SK-N-SH (cell line): ENCODE data around the gene GPR61. TPM values are rescaled to one million over a fixed set of nuclear protein-coding genes. Genes with fewer than 3 reads are reported as not detected.

Experiments used
- CTCF ChIA-PET: fragments of 300-600, 350-600 bp; formaldehyde crosslinking; extraction: SDS; loops from one replicate; lab custom pipeline; 2021; lab: Yijun Ruan, JAX
- POLR2A ChIA-PET: fragments of 350-600 bp; sonication (Branson Sonifier 250); formaldehyde crosslinking; extraction: SDS; loops from one replicate; lab custom pipeline; 2020; ENCODE audit warnings: antibody characterized with exemption, inconsistent platforms; lab: Yijun Ruan, JAX
- DNase-seq: peaks from one replicate; pipeline ENCODE4 v3.0.0; 2012
- H2AFZ ChIP-seq: fragments of 200-600 bp; sonication (generic); 2 replicates; pipeline ENCODE4 v1.8.1; 2016; ENCODE audit warnings: antibody characterized with exemption, mild to moderate bottlenecking, low read depth
- H3F3A ChIP-seq: fragments of 200-600 bp; sonication (generic); replicated peaks from 2 replicates; pipeline ENCODE3; 2016; ENCODE audit warnings: antibody characterized with exemption, mild to moderate bottlenecking; ENCODE audit not compliant: insufficient read depth
- H3K27ac ChIP-seq, 2 experiments: fragments of 200-500 bp in 1 of 2; fragments of 200-600 bp in 1 of 2; sonication (Bioruptor generic) in 1 of 2; sonication (generic), shearing (Covaris generic) in 1 of 2; 2 replicates each; pipeline versions ENCODE4 v1.5.1 to v1.6.1; 2014 to 2016; ENCODE audit warnings: low read depth in 2 of 2, inconsistent platforms in 1 of 2, low read length in 1 of 2, mild to moderate bottlenecking in 1 of 2, mixed read lengths in 1 of 2
- H3K27me3 ChIP-seq: fragments of 200-600 bp; sonication (generic), shearing (Covaris generic); 2 replicates; pipeline ENCODE4 v1.6.1; 2016; ENCODE audit warnings: mixed run types; ENCODE audit not compliant: insufficient read depth
- H3K36me3 ChIP-seq, 2 experiments: fragments of 200-500 bp in 1 of 2; fragments of 200-600 bp in 1 of 2; sonication (Bioruptor generic) in 1 of 2; sonication (generic) in 1 of 2; replicated peaks in 1 of 2; 2 replicates each; pipeline versions ENCODE3 to v1.5.1; 2014 to 2016; ENCODE audit warnings: low read length in 1 of 2, mild to moderate bottlenecking in 1 of 2; ENCODE audit not compliant: insufficient read depth in 2 of 2, control insufficient read depth in 1 of 2
- H3K4me1 ChIP-seq, 2 experiments: fragments of 200-500 bp in 1 of 2; fragments of 200-600 bp in 1 of 2; sonication (Bioruptor generic) in 1 of 2; sonication (generic), shearing (Covaris generic) in 1 of 2; 2 replicates each; pipeline versions ENCODE4 v1.5.1 to v1.6.1; 2014 to 2016; ENCODE audit warnings: low read depth in 1 of 2, low read length in 1 of 2, mixed run types in 1 of 2; ENCODE audit not compliant: insufficient read depth in 2 of 2, control insufficient read depth in 1 of 2
- H3K4me2 ChIP-seq: fragments of 200-600 bp; sonication (generic), shearing (Covaris generic); 2 replicates; pipeline ENCODE4 v1.6.1; 2017; ENCODE audit warnings: mixed run types
- H3K4me3 ChIP-seq, 2 experiments: fragments of 200-500 bp in 1 of 2; fragments of 200-600 bp in 1 of 2; sonication (Bioruptor generic) in 1 of 2; sonication (generic), shearing (Covaris generic) in 1 of 2; 2 replicates each; pipeline versions ENCODE4 v1.5.1 to v1.8.1; 2014 to 2016; ENCODE audit warnings: low read depth in 2 of 2, inconsistent platforms in 1 of 2, low read length in 1 of 2, mild to moderate bottlenecking in 1 of 2, mixed read lengths in 1 of 2, moderate library complexity in 1 of 2
- H3K79me2 ChIP-seq: fragments of 200-600 bp; sonication (generic); 2 replicates; pipeline ENCODE4 v1.8.1; 2017; ENCODE audit warnings: mild to moderate bottlenecking; ENCODE audit not compliant: insufficient read depth
- H3K9ac ChIP-seq: fragments of 200-600 bp; sonication (generic); 2 replicates; pipeline ENCODE4 v1.6.1; 2017; ENCODE audit warnings: mixed run types
- H3K9me2 ChIP-seq: fragments of 200-600 bp; sonication (generic); 2 replicates; pipeline ENCODE4 v1.6.1; 2017; ENCODE audit warnings: mixed run types
- H3K9me3 ChIP-seq: fragments of 200-600 bp; sonication (generic); 2 replicates; pipeline ENCODE4 v1.6.1; 2017; ENCODE audit warnings: mixed run types, mild to moderate bottlenecking, moderate library complexity
- H4K20me1 ChIP-seq: fragments of 200-600 bp; sonication (generic); 2 replicates; pipeline ENCODE4 v1.6.1; 2017; ENCODE audit warnings: mild to moderate bottlenecking, mixed run types; ENCODE audit not compliant: insufficient read depth
- ELF1 ChIP-seq: IDR thresholded peaks from 2 replicates; pipeline ENCODE4 v1.4.0; 2012
- EP300 ChIP-seq, 2 experiments: IDR thresholded peaks; 2 replicates each; pipeline versions ENCODE4 v1.4.0 to v1.6.1; 2012; ENCODE audit warnings: borderline replicate concordance in 1 of 2, low read depth in 1 of 2, low read length in 1 of 2
- FOSL2 ChIP-seq: IDR thresholded peaks from 2 replicates; pipeline ENCODE4 v1.4.0; 2012; ENCODE audit warnings: low read depth, mild to moderate bottlenecking, moderate library complexity, borderline replicate concordance
- FOXM1 ChIP-seq: IDR thresholded peaks from 2 replicates; pipeline ENCODE4 v1.4.0; 2012; ENCODE audit warnings: low read depth, mild to moderate bottlenecking
- GABPA ChIP-seq: IDR thresholded peaks from 2 replicates; pipeline ENCODE4 v1.4.0; 2012; ENCODE audit warnings: low read depth, mild to moderate bottlenecking
- GATA2 ChIP-seq: sonication (generic); formaldehyde crosslinking; IDR thresholded peaks from 2 replicates; pipeline ENCODE4 v1.5.0; 2020; ENCODE audit warnings: mild to moderate bottlenecking, missing genetic modification reagents
- MXI1 ChIP-seq: IDR thresholded peaks from 2 replicates; pipeline ENCODE4 v1.6.1; 2012; ENCODE audit warnings: mild to moderate bottlenecking, low read depth, low read length, improper control_type of control experiment
- POLR2AphosphoS5 ChIP-seq: IDR thresholded peaks from 2 replicates; pipeline ENCODE4 v1.6.1; 2012; ENCODE audit warnings: low read depth, low read length
- RAD21 ChIP-seq: IDR thresholded peaks from 2 replicates; pipeline ENCODE4 v1.6.1; 2012; ENCODE audit warnings: mild to moderate bottlenecking, low read length
- RCOR1 ChIP-seq: fragments of 150-350 bp; IDR thresholded peaks from 2 replicates; pipeline ENCODE4 v1.6.1; 2017; ENCODE audit warnings: antibody characterized with exemption, low read length
- RXRA ChIP-seq: IDR thresholded peaks from 2 replicates; pipeline ENCODE4 v1.4.0; 2012; ENCODE audit warnings: low read depth, mild to moderate bottlenecking, borderline replicate concordance
- SIN3A ChIP-seq: IDR thresholded peaks from 2 replicates; pipeline ENCODE4 v1.6.1; 2012; ENCODE audit warnings: low read depth, mild to moderate bottlenecking, low read length, moderate library complexity, borderline replicate concordance
- TEAD4 ChIP-seq: IDR thresholded peaks from 2 replicates; pipeline ENCODE4 v1.4.0; 2012; ENCODE audit warnings: mild to moderate bottlenecking, borderline replicate concordance; ENCODE audit not compliant: insufficient read depth
- YY1 ChIP-seq: IDR thresholded peaks from 2 replicates; pipeline ENCODE4 v1.4.0; 2012; ENCODE audit warnings: low read depth, mild to moderate bottlenecking
- polyA plus RNA-seq, 3 experiments: library from polyadenylated mRNA; depleted of rRNA; stranded (reverse); fragments of >200 nt; gene quantifications; 2 replicates each; pipeline ENCODE4 v1.2.3, GENCODE V29; 2012
- TF ChIP-seq, protein P1 (sequence below): fragments of 200-600 bp; sonication (generic); IDR thresholded peaks from 2 replicates; pipeline ENCODE4 v1.6.1; 2017; ENCODE audit warnings: antibody characterized with exemption, mild to moderate bottlenecking, moderate library complexity
- TF ChIP-seq, protein P2 (sequence below): IDR thresholded peaks from 2 replicates; pipeline ENCODE4 v1.4.0; 2012; ENCODE audit warnings: low read depth
- TF ChIP-seq, protein P3 (sequence below): fragments of 150-350 bp; IDR thresholded peaks from 2 replicates; pipeline ENCODE4 v1.6.1; 2016; ENCODE audit warnings: mild to moderate bottlenecking, low read depth, low read length
- TF ChIP-seq, protein P4 (sequence below): IDR thresholded peaks from 2 replicates; pipeline ENCODE4 v1.6.1; 2012; ENCODE audit warnings: mild to moderate bottlenecking, low read depth, low read length, moderate library complexity

The GPR61 gene
- polyA plus RNA-seq, 1 of the 3 experiments (the other 2 are of a cell fraction) = not detected

DNA sequence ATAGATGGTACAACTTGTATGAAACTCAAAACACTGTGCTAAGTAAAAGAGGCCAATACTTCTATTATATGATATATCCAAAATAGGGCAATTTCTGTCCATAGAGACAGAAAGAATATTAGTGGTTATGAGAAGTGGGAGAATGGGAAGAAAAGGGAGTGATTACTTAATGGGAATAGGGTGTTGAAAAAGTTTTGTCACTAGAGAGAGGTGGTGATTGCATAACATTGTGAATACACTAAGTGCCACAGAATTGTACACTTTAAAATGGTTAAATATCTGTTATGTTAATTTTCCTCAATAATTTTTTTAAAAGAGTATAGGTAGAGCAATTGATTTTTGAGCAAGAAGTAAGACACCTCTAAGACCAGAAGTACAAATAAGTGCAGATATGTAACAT is 50.0 kb downstream of the GPR61 start:
- H3K79me2 ChIP-seq = peaks cover 28% of the 10 kb centered on the region
- H2AFZ ChIP-seq = no peak overlapping the region
- H3K4me2 ChIP-seq = no peak overlapping the region
- no peaks in the 10 kb centered on the region for H3K27me3 ChIP-seq
- no peak overlapping the region for H3K9ac ChIP-seq
- H3F3A ChIP-seq = peaks cover 6% of the 10 kb centered on the region
- no peaks in the 10 kb centered on the region for H3K9me2 ChIP-seq
- H4K20me1 ChIP-seq = no peaks in the 10 kb centered on the region
- DNase-seq = no peak
- H3K4me3 ChIP-seq = no peak overlapping the region
- no peaks in the 10 kb centered on the region for H3K9me3 ChIP-seq
- POLR2A ChIA-PET = interaction anchor here (0.6 kb wide), 1 partner anchor 21 kb away, joined by 3 read pairs; no protein-coding TSS in a partner anchor
- peaks cover 0 to under 1% of the 10 kb centered on the region in 2 experiments; a peak in 1 of 4 replicates for H3K4me1 ChIP-seq
- TF ChIP-seq FOXM1 (no peak), YY1 (no peak), RAD21 (no peak), FOSL2 (no peak), MXI1 (no peak), ELF1 (no peak), GATA2 (CRISPR knock-in tag) (no peak), SIN3A (no peak), TEAD4 (no peak), EP300 (IDR thresholded peaks at IDR 0.05; ENCODE audit: borderline replicate concordance in 1 of 2, low read depth in 1 of 2, low read length in 1 of 2) (no peak), GABPA (no peak), RCOR1 (no peak), RXRA (no peak), POLR2AphosphoS5 (no peak)
- TF ChIP-seq, protein P1, sequence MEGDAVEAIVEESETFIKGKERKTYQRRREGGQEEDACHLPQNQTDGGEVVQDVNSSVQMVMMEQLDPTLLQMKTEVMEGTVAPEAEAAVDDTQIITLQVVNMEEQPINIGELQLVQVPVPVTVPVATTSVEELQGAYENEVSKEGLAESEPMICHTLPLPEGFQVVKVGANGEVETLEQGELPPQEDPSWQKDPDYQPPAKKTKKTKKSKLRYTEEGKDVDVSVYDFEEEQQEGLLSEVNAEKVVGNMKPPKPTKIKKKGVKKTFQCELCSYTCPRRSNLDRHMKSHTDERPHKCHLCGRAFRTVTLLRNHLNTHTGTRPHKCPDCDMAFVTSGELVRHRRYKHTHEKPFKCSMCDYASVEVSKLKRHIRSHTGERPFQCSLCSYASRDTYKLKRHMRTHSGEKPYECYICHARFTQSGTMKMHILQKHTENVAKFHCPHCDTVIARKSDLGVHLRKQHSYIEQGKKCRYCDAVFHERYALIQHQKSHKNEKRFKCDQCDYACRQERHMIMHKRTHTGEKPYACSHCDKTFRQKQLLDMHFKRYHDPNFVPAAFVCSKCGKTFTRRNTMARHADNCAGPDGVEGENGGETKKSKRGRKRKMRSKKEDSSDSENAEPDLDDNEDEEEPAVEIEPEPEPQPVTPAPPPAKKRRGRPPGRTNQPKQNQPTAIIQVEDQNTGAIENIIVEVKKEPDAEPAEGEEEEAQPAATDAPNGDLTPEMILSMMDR = no peak
- TF ChIP-seq, protein P2, sequence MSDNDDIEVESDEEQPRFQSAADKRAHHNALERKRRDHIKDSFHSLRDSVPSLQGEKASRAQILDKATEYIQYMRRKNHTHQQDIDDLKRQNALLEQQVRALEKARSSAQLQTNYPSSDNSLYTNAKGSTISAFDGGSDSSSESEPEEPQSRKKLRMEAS = no peak
- TF ChIP-seq, protein P3, sequence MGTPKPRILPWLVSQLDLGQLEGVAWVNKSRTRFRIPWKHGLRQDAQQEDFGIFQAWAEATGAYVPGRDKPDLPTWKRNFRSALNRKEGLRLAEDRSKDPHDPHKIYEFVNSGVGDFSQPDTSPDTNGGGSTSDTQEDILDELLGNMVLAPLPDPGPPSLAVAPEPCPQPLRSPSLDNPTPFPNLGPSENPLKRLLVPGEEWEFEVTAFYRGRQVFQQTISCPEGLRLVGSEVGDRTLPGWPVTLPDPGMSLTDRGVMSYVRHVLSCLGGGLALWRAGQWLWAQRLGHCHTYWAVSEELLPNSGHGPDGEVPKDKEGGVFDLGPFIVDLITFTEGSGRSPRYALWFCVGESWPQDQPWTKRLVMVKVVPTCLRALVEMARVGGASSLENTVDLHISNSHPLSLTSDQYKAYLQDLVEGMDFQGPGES = no peak
- peaks cover 83 to 87% of the 10 kb centered on the region in 2 experiments for H3K36me3 ChIP-seq
- CTCF ChIA-PET = interaction anchor here (0.8 kb wide), 1 partner anchor 49 kb away, joined by 6 read pairs; no protein-coding TSS in a partner anchor
- no peak overlapping the region for H3K27ac ChIP-seq

DNA sequence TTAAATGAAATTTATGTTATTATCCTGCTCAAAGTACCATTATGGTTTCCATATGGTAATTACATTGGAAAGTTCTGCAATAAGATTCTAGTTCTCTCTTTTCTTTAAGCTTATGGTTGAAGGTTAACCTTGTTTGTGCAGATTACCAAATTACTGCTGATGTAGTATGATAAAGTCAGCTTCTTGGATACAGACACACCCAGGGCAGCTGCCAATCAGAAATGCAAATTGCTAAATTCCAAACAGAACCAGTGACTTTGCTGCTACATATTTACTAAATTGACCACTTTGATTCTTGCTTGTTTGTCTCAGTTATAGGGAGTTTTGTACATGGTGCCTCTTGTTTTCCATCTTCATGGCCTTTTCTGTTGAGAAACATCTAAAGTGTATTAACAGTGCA is 53.2 kb downstream of the GPR61 start:
- H2AFZ ChIP-seq = no peak overlapping the region
- H3K36me3 ChIP-seq = peaks cover 69 to 70% of the 10 kb centered on the region in 2 experiments
- peaks cover 6% of the 10 kb centered on the region for H3F3A ChIP-seq
- H3K4me3 ChIP-seq = no peak overlapping the region
- POLR2A ChIA-PET = no interaction called here
- H4K20me1 ChIP-seq = no peaks in the 10 kb centered on the region
- no peak for DNase-seq
- no peaks in the 10 kb centered on the region for H3K9me2 ChIP-seq
- no peak overlapping the region for H3K4me2 ChIP-seq
- no peaks in the 10 kb centered on the region for H3K9me3 ChIP-seq
- TF ChIP-seq, protein P4, sequence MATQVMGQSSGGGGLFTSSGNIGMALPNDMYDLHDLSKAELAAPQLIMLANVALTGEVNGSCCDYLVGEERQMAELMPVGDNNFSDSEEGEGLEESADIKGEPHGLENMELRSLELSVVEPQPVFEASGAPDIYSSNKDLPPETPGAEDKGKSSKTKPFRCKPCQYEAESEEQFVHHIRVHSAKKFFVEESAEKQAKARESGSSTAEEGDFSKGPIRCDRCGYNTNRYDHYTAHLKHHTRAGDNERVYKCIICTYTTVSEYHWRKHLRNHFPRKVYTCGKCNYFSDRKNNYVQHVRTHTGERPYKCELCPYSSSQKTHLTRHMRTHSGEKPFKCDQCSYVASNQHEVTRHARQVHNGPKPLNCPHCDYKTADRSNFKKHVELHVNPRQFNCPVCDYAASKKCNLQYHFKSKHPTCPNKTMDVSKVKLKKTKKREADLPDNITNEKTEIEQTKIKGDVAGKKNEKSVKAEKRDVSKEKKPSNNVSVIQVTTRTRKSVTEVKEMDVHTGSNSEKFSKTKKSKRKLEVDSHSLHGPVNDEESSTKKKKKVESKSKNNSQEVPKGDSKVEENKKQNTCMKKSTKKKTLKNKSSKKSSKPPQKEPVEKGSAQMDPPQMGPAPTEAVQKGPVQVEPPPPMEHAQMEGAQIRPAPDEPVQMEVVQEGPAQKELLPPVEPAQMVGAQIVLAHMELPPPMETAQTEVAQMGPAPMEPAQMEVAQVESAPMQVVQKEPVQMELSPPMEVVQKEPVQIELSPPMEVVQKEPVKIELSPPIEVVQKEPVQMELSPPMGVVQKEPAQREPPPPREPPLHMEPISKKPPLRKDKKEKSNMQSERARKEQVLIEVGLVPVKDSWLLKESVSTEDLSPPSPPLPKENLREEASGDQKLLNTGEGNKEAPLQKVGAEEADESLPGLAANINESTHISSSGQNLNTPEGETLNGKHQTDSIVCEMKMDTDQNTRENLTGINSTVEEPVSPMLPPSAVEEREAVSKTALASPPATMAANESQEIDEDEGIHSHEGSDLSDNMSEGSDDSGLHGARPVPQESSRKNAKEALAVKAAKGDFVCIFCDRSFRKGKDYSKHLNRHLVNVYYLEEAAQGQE = no peak
- TF ChIP-seq GATA2 (CRISPR knock-in tag) = no peak
- TF ChIP-seq, protein P2 = no peak
- TF ChIP-seq, all 33 proteins: peak for 0
- Histone ChIP-seq H3K27me3 (no peaks in the 10 kb centered on the region), H3K79me2 (peaks cover 23% of the 10 kb centered on the region; the same call in 1 of the 2 replicates), H3K9ac (no peak overlapping the region), H3K4me1 (peaks cover 0 to 11% of the 10 kb centered on the region in 2 experiments; a peak in 1 of 4 replicates), H3K27ac (no peak overlapping the region; a peak in 1 of 4 replicates)
- CTCF ChIA-PET = interaction anchor here (1.0 kb wide), 1 partner anchor 57 kb away, joined by 4 read pairs; no protein-coding TSS in a partner anchor
